Activated T-cell treated with anti-CD3 and anti-CD28 coated beads, Interleukin-2, amount 50 U/mL, for 24 hours (primary cell): ENCODE results near the gene CNP.
A peak's percentile ranks its signal among the peaks of the same experiment; 100 is the strongest.

Experiments used
- DNase-seq: peaks from one replicate; pipeline ENCODE4 v3.0.0-alpha.2; 2020
- H3K27ac Mint-ChIP-seq: 2 replicates; pipeline ENCODE4 v1.8.0; 2020; ENCODE audit warnings: mild to moderate bottlenecking, mixed read lengths
- H3K27me3 Mint-ChIP-seq: 2 replicates; pipeline ENCODE4 v1.8.0; 2020; ENCODE audit warnings: mixed read lengths
- H3K36me3 Mint-ChIP-seq: 2 replicates; pipeline ENCODE4 v1.8.0; 2020; ENCODE audit warnings: low read depth, mixed read lengths
- H3K4me1 Mint-ChIP-seq: 2 replicates; pipeline ENCODE4 v1.8.0; 2020; ENCODE audit warnings: low read depth, mixed read lengths
- H3K4me3 Mint-ChIP-seq: 2 replicates; pipeline ENCODE4 v1.8.0; 2020; ENCODE audit warnings: mild to moderate bottlenecking, moderate library complexity, mixed read lengths
- H3K9me3 Mint-ChIP-seq: 2 replicates; pipeline ENCODE4 v1.8.0; 2020; ENCODE audit warnings: mixed read lengths

Gene CNP

GRCh38 chr17:41959030-41959335, 7.6 kb upstream of the CNP start:
- no peak for DNase-seq
- peaks cover 3% of the 10 kb centered on the region for H3K4me1 Mint-ChIP-seq
- no peak overlapping the region for H3K27ac Mint-ChIP-seq
- H3K9me3 Mint-ChIP-seq = no peaks in the 10 kb centered on the region
- no peak overlapping the region for H3K4me3 Mint-ChIP-seq
- H3K27me3 Mint-ChIP-seq = no peaks in the 10 kb centered on the region
- H3K36me3 Mint-ChIP-seq = no peaks in the 10 kb centered on the region

GRCh38 chr17:41959336-41960095, 7.1 kb upstream of the CNP start:
- Mint-ChIP-seq H3K9me3 (no peaks in the 10 kb centered on the region), H3K4me3 (no peak overlapping the region), H3K36me3 (no peaks in the 10 kb centered on the region), H3K27me3 (no peaks in the 10 kb centered on the region), H3K4me1 (peaks cover 3% of the 10 kb centered on the region), H3K27ac (no peak overlapping the region)
- DNase-seq = no peak

- H3K4me3 Mint-ChIP-seq = no peak overlapping the region
- no peak for DNase-seq
- peaks cover 16% of the 10 kb centered on the region for H3K4me1 Mint-ChIP-seq
- no peaks in the 10 kb centered on the region for H3K9me3 Mint-ChIP-seq
- H3K27me3 Mint-ChIP-seq = no peaks in the 10 kb centered on the region
- no peaks in the 10 kb centered on the region for H3K36me3 Mint-ChIP-seq
- peak overlapping the region; percentile 37 for H3K27ac Mint-ChIP-seq
These were observed 4.5 kb upstream of the CNP start for GRCh38 chr17:41962111-41962510.

- peaks cover 7% of the 10 kb centered on the region for H3K36me3 Mint-ChIP-seq
- no peaks in the 10 kb centered on the region for H3K9me3 Mint-ChIP-seq
- H3K27ac Mint-ChIP-seq = no peak overlapping the region
- no peaks in the 10 kb centered on the region for H3K27me3 Mint-ChIP-seq
- peaks cover 24% of the 10 kb centered on the region for H3K4me1 Mint-ChIP-seq
- H3K4me3 Mint-ChIP-seq = no peak overlapping the region
- peak; percentile 78 for DNase-seq
These were observed 3.7 kb upstream of the CNP start for GRCh38 chr17:41962768-41963434.

- Mint-ChIP-seq H3K4me3 (peak overlapping the region; percentile 84), H3K36me3 (peaks cover 36% of the 10 kb centered on the region), H3K9me3 (no peaks in the 10 kb centered on the region), H3K27me3 (no peaks in the 10 kb centered on the region), H3K4me1 (peaks cover 44% of the 10 kb centered on the region), H3K27ac (peak overlapping the region; percentile 88)
- DNase-seq = peak; percentile 76
These were observed 717 bp upstream of the CNP start for GRCh38 chr17:41965694-41966462.

GRCh38 chr17:41967141-41967920, 736 bp downstream of the CNP start:
- H3K4me3 Mint-ChIP-seq = peak overlapping the region; percentile 84
- H3K9me3 Mint-ChIP-seq = no peaks in the 10 kb centered on the region
- no peak for DNase-seq
- peaks cover 51% of the 10 kb centered on the region for H3K36me3 Mint-ChIP-seq
- no peaks in the 10 kb centered on the region for H3K27me3 Mint-ChIP-seq
- peaks cover 54% of the 10 kb centered on the region for H3K4me1 Mint-ChIP-seq
- peak overlapping the region; percentile 90 for H3K27ac Mint-ChIP-seq

GRCh38 chr17:41967921-41968578, 1.5 kb downstream of the CNP start:
- Mint-ChIP-seq H3K4me3 (peak overlapping the region; percentile 84), H3K27me3 (no peaks in the 10 kb centered on the region), H3K27ac (peak overlapping the region; percentile 90), H3K36me3 (peaks cover 58% of the 10 kb centered on the region), H3K9me3 (no peaks in the 10 kb centered on the region), H3K4me1 (peaks cover 55% of the 10 kb centered on the region)
- DNase-seq = no peak

- peak overlapping the region; percentile 84 for H3K4me3 Mint-ChIP-seq
- peaks cover 55% of the 10 kb centered on the region for H3K4me1 Mint-ChIP-seq
- H3K36me3 Mint-ChIP-seq = peaks cover 64% of the 10 kb centered on the region
- DNase-seq = no peak
- H3K27ac Mint-ChIP-seq = peak overlapping the region; percentile 90
- no peaks in the 10 kb centered on the region for H3K9me3 Mint-ChIP-seq
- H3K27me3 Mint-ChIP-seq = no peaks in the 10 kb centered on the region
These were observed 2.1 kb downstream of the CNP start for GRCh38 chr17:41968676-41969075.

GRCh38 chr17:41970901-41971331, 4.3 kb downstream of the CNP start:
- H3K4me3 Mint-ChIP-seq = no peak overlapping the region
- H3K9me3 Mint-ChIP-seq = no peaks in the 10 kb centered on the region
- no peaks in the 10 kb centered on the region for H3K27me3 Mint-ChIP-seq
- peaks cover 87% of the 10 kb centered on the region for H3K36me3 Mint-ChIP-seq
- DNase-seq = no peak
- H3K27ac Mint-ChIP-seq = peak overlapping the region; percentile 55
- H3K4me1 Mint-ChIP-seq = peaks cover 44% of the 10 kb centered on the region

GRCh38 chr17:41971721-41972523, 5.3 kb downstream of the CNP start:
- H3K27ac Mint-ChIP-seq = peak overlapping the region; percentile 76
- no peaks in the 10 kb centered on the region for H3K27me3 Mint-ChIP-seq
- no peaks in the 10 kb centered on the region for H3K9me3 Mint-ChIP-seq
- peaks cover 46% of the 10 kb centered on the region for H3K4me1 Mint-ChIP-seq
- peaks cover 96% of the 10 kb centered on the region for H3K36me3 Mint-ChIP-seq
- DNase-seq = no peak
- H3K4me3 Mint-ChIP-seq = no peak overlapping the region

GRCh38 chr17:41972571-41973407, 6.2 kb downstream of the CNP start:
- Mint-ChIP-seq H3K4me3 (no peak overlapping the region), H3K36me3 (peaks cover 98% of the 10 kb centered on the region), H3K27me3 (no peaks in the 10 kb centered on the region), H3K9me3 (no peaks in the 10 kb centered on the region), H3K27ac (peak overlapping the region; percentile 76), H3K4me1 (peaks cover 40% of the 10 kb centered on the region)
- no peak for DNase-seq

- peaks cover 98% of the 10 kb centered on the region for H3K36me3 Mint-ChIP-seq
These were observed 6.8 kb downstream of the CNP start for GRCh38 chr17:41973408-41973811.

More at GRCh38 chr17:41973408-41973811, 6.8 kb downstream of the CNP start:
- H3K9me3 Mint-ChIP-seq = no peaks in the 10 kb centered on the region
- H3K4me3 Mint-ChIP-seq = no peak overlapping the region
- H3K4me1 Mint-ChIP-seq = peaks cover 34% of the 10 kb centered on the region
- no peak for DNase-seq
- peak overlapping the region; percentile 76 for H3K27ac Mint-ChIP-seq
- H3K27me3 Mint-ChIP-seq = no peaks in the 10 kb centered on the region
